GM19238 (cell line): ENCODE measurements around the gene PLA2G5.
"Not testable (repeated sequence)": the region's sequence is repeated elsewhere in the genome, so short reads cannot be mapped to it uniquely, and the experiment has no call there.

Experiments
- DNase-seq: peaks from one replicate; pipeline ENCODE4 v3.0.0; 2011; ENCODE audit warnings: low spot score; ENCODE audit not compliant: insufficient read length

PLA2G5 gene

GRCh38 chr1:20115479-20115878 lies 45.5 kb downstream of the PLA2G5 start:
- no peak for DNase-seq

DNA sequence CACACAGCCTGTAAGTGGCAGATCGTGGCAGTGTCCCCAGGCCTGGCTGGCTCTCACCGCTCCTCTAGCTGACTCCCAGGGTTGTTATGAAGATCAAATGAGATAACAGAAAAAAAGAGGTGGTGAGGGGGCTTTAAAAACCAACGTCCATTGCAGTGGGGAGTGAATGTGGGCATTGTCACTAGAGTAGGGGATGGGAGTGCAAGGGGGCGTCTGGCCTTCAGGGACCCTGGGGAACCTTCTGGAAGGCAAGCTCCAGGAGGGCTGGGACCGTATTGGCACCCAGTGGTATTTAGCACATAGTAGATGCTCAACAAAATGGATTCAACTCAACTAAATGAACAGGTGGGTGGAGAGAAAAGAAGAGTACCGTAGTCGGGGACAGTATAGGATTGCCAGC lies 45.9 kb downstream of the PLA2G5 start:
- DNase-seq = no peak

- DNase-seq = no peak
Observed at GRCh38 chr1:20117236-20117635, 47.2 kb downstream of the PLA2G5 start.

DNA sequence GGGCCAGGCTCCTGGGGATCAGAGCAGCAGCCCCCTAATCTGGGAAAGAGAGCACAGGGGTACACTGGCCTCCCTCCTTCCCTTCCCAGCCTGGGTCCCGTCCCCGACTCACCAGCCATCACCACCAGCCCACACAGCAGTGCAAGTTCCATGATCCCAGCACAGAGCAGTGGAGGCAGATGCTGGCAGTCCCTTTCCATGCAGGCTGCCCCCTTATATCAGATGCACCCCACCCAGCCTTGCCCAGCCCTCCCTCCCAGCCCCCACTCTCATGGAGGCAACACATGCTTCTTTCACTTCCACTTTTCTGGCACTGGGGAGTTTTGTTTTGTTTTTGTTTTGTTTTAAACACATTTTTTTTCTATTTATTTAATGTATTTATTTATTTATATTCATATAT lies 49.4 kb downstream of the PLA2G5 start, which contains the start of gene PLA2G2D:
Gene PLA2G2D (minus strand): TSS at position 190 of the 400 bp plus-strand sequence. CDS start 38 bp downstream, at position 152.
- DNase-seq = no peak

GRCh38 chr1:20120796-20121195 lies 50.8 kb downstream of the PLA2G5 start:
- DNase-seq = no peak

DNA sequence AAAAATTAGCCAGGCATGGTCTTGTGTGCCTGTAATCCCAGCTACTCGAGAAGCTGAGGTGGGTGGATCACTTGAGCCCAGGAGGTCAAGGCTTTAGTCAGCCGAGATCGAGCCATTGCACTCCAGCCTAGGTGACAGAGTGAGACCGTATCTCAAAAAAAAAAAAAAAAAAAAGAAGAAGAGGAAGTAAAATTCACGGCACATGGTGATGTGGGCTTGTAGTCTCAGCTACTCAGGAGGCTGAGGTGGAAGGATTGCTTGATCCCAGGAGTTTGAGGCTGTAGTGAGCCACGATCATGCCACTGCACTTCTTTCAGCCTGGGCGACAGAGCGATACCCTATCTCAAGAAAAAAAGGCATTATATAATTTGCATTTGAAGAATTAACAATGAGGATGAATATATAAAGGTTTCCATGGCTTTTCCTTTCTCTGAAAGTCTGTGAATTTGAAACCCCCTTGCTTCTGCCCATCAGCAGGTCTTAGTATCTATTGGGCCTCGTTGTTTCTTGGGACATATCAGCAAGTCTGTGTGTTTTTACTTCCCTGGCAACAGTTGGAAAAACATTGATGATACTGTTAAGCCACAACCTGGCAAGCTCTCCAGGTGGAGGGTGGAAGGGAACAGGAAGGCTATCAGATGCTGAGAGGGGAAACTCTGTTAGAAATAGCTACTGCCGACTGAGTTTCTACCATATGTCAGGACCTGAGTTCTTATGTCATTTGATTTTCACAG lies 53.9 kb downstream of the PLA2G5 start:
- DNase-seq = no peak

- no peak for DNase-seq
Observed at GRCh38 chr1:20124456-20125057, 54.6 kb downstream of the PLA2G5 start.

DNA sequence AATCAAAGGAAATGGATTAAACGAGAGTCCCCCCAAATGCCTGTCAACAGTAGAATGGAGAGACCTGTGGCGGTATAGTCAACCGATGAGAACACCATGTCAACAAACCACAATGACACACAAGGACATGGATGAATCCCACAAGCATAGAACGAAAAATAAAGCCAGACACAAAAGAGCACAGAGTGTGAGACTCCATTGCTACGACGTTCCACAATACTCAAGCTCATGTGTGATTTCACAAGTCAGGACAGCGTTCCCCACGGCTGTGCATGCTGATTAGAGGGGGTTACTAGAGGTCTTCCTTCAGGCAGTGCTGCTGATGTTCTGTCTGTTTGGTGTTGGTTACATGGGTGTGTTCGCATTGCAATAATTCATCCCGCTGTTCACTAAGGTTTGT lies 55.1 kb downstream of the PLA2G5 start:
- no peak for DNase-seq

GRCh38 chr1:20126041-20126805 lies 56.2 kb downstream of the PLA2G5 start:
- peak; percentile 32 for DNase-seq

DNA sequence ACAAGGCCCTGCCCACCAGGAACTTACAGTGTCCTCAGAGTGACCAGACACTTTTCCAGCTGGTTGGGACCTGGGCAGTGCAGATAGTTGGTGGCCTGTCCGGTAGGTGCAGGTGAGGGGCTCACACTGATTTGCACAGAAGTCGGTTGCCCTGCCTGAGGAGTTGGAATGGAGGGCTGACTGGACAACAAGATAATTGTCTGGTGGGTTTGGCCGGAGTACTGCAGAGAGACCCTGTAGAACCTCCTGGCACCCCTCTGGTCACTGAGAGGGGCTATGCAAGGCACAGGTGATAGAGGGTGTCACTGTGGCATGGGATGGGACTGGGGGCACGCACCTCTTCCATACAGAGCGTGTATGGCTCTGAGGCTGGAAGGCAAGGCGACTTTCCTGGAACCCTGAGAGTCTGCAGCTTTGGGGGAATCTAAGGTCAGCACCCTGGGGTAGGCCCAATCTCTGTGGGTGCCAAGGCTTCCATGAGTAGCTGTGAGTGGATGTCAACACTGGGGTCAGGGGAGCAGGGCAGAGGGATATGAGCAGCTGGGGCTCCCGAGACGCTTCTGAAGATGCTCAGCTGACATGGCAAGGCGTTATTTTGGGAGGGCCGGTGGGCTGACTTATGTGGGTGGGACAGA lies 56.9 kb downstream of the PLA2G5 start:
- no peak for DNase-seq

DNA sequence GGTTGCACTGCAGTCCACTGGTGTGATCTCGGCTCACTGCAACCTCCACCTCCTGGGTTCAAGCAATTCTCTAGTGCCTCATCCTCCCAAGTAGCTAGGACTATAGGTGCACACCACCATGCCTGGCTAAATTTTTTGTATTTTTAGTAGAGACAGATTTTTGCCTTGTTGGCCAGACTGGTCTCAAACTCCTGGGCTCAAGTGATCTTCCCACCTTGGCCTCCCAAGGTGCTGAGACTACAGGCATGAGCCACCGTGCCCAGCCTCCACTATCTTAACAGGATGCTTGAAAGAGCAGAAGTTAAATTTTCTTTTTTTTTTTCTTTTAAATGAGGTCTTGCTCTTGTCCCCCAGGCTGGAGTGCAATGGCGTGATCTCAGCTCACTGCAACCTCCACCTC lies 60.5 kb downstream of the PLA2G5 start:
- not testable (repeated sequence) for DNase-seq

- DNase-seq = no peak
Observed at GRCh38 chr1:20134995-20135394, 65.0 kb downstream of the PLA2G5 start.

- DNase-seq = no peak
Observed at GRCh38 chr1:20136249-20136648, 66.3 kb downstream of the PLA2G5 start.

GRCh38 chr1:20137055-20137454 lies 67.1 kb downstream of the PLA2G5 start:
- no peak for DNase-seq

DNA sequence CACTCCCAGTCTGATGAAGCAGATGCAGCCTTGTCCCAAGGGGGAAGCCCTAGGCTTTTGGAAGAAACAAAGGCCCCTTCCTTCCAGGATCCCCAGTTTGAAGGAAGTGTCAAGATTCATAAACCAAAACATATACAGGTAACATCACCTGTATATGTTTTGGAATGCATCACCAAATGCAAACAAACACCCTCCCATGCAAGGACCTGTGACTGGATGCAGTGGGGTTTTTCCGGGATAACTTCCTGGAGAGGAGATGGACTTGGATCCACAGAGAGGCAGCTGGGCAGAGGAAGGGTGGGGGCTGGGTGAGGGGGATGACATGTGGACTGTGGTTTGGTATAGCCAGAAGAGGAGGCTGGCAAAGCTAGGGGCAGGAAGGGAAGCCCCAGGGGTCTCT lies 67.6 kb downstream of the PLA2G5 start:
- DNase-seq = no peak

GRCh38 chr1:20138346-20138745 lies 68.4 kb downstream of the PLA2G5 start:
- no peak for DNase-seq

- no peak for DNase-seq
Observed at GRCh38 chr1:20138961-20139550, 69.1 kb downstream of the PLA2G5 start, which contains the start of gene PLA2G2F. PLA2G2F (plus strand) TSS chr1:20139323; CDS start chr1:20139428, 105 bp downstream.

DNA sequence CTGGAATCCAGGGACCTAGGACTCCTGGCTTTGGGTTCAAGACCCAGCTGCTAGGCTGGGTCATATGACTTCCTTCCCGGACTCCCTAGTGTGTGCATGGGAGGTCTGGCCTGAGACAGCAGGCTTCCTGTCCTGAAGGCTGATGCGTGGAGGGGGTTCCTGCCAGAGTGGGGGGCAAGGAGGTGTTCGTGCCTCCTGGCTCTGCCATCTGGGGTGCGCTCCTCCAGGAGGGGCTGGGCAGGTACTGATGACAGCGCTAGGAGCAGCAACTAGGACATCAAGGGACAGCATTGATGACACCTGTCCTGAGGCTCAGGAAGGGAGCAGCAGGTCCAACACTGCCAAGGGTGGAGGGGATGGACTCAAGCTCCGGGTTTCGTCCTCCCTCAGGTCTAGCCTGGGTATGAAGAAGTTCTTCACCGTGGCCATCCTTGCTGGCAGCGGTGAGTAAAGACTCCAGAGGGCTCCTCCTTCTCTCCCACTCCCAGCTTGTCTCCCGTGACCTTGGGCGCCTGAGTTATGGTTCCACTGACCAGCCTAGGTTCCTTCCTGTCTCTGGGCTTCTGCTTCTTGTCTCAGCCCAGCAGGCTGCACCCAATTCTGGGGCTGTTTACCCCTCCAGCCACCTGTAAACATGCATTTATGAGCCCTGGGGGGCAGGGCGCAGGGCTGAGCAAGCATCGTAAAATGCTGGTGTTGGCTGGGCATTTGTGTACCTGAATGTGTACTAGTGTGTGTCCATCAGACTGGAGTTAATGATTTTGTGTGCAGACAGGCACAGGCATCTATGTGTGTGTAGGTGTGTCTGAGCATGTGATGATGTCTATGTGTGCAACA lies 70.0 kb downstream of the PLA2G5 start:
- no peak for DNase-seq

DNA sequence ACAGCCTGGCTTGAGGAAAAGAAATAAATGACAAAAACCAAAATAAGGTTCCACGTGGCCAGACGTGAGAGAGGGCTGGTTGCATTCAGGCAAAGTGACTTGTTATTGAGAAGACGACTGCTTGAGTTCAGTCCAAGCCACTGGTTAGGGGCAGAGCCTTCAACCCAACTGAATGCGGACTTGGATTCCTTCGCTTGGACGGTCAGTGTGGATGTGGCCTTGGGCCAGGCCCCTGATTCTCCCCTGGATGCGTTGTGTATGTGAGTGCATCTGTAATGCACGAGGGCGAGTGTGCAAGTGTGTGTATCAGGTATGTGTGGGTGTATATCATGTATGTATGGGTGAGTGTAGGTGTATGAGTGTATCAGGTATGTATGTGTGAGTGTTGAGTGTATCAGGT lies 71.0 kb downstream of the PLA2G5 start:
- no peak for DNase-seq

- no peak for DNase-seq
Observed at GRCh38 chr1:20141466-20141865, 71.5 kb downstream of the PLA2G5 start.
